SK-N-SH (cell line): Measurements from ENCODE around the gene CEBPZOS.
A peak's percentile ranks its signal among the peaks of the same experiment; 100 is the strongest.

ENCODE experiments used
- FOXJ3 ChIP-seq: sonication (generic); formaldehyde crosslinking; IDR thresholded peaks from 2 replicates; pipeline ENCODE4 v1.5.1; 2020; ENCODE audit warnings: mild to moderate bottlenecking, missing genetic modification reagents
- MEF2A ChIP-seq: IDR thresholded peaks from 2 replicates; pipeline ENCODE4 v1.4.0; 2012; ENCODE audit warnings: low read depth, borderline replicate concordance
- YY1 ChIP-seq: IDR thresholded peaks from 2 replicates; pipeline ENCODE4 v1.4.0; 2012; ENCODE audit warnings: low read depth, mild to moderate bottlenecking

- TF ChIP-seq YY1 (peak; percentile 95), MEF2A (no peak), FOXJ3 (no peak)
Measured at GRCh38 chr2:37231241-37232130, 35.2 kb downstream of the CEBPZOS start, which contains the start of the genes CEBPZ and NDUFAF7.
